Peyer's patch (tissue), 4 donors: ENCODE results near the gene HTRA3. TPM values are rescaled to one million over a fixed set of nuclear protein-coding genes. Genes with fewer than 3 reads are reported as not detected.

Experiments
- DNase-seq, 3 donors: peaks; one replicate each; pipeline ENCODE4 v3.0.0-alpha.2; 2017 to 2019
- H3K27ac ChIP-seq, 4 donors: fragments of 200-600 bp; sonication (generic); one replicate each; pipeline ENCODE4 v1.5.1; 2016 to 2019
- H3K27me3 ChIP-seq, 2 donors: fragments of 200-600 bp; sonication (generic); one replicate each; pipeline ENCODE4 v1.5.1; 2019
- H3K36me3 ChIP-seq, 3 donors: fragments of 200-600 bp; sonication (generic); one replicate each; pipeline ENCODE4 v1.5.1; 2016 to 2019
- H3K4me1 ChIP-seq, 4 donors: fragments of 200-600 bp; sonication (generic); one replicate each; pipeline ENCODE4 v1.5.1; 2016 to 2019
- H3K4me3 ChIP-seq, 4 donors: fragments of 200-600 bp; sonication (generic); 1 replicate in 3 of 4; 2 replicates in 1 of 4; pipeline ENCODE4 v1.5.1; 2016 to 2019; ENCODE audit warnings: mild to moderate bottlenecking in 1 of 4
- H3K9me3 ChIP-seq, 4 donors: fragments of 200-600 bp; sonication (generic); one replicate each; pipeline ENCODE4 v1.5.1; 2016 to 2019; ENCODE audit warnings: mild to moderate bottlenecking in 1 of 4
- POLR2A ChIP-seq, 2 donors: fragments of 450-650 bp; IDR thresholded peaks; one replicate each; pipeline ENCODE4 v1.5.1; 2017; ENCODE audit warnings: antibody characterized with exemption in 2 of 2, mild to moderate bottlenecking in 2 of 2, moderate library complexity in 2 of 2
- total RNA-seq, 4 donors: library from RNA; depleted of rRNA; stranded (reverse); fragments of >200 nt; gene quantifications; one replicate each; pipeline ENCODE4 v1.1.0, GENCODE V29; 2016
- TF ChIP-seq, protein P1 (sequence below), 6 experiments: fragments of 450-650 bp in 4 of 6; fragments of 200-600 bp in 2 of 6; sonication (generic) in 1 of 6; IDR thresholded peaks; one replicate each; pipeline ENCODE4 v1.5.1; 2017 to 2019; ENCODE audit warnings: antibody characterized with exemption in 6 of 6, mild to moderate bottlenecking in 3 of 6, moderate library complexity in 1 of 6

The HTRA3 gene
- total RNA-seq, 4 donors from 2014 or later = 3.3 to 43.7 (median 7.9) TPM

DNA sequence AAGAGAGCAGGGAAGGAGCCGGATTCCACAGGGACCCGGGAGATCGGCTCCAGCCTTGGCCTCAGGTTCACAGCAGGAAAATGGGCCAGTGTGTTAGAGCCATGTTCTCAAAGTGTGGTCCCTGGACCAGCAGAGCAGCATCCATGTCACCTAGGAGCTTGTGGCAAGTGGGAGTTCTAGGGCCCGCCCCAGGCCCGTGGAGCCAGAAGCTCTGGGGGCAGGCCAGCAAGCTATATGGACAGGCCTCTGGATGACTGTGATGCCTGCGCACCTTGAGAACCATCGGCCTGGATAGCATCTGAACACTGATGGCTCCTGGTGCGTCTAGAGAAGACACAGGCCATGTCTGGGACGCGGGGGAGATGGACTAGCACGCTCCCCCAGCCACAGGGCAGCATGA is 36.8 kb upstream of the HTRA3 start:
- Histone ChIP-seq H3K27ac (no peak overlapping the region), H3K9me3 (no peaks in the 10 kb centered on the region), H3K4me1 (peaks cover 0 to 14% (median 13%) of the 10 kb centered on the region in 4 donors), H3K36me3 (peaks cover 0 to 11% (median 0%) of the 10 kb centered on the region in 3 donors), H3K4me3 (no peak overlapping the region), H3K27me3 (no peaks in the 10 kb centered on the region)
- TF ChIP-seq, protein P1, sequence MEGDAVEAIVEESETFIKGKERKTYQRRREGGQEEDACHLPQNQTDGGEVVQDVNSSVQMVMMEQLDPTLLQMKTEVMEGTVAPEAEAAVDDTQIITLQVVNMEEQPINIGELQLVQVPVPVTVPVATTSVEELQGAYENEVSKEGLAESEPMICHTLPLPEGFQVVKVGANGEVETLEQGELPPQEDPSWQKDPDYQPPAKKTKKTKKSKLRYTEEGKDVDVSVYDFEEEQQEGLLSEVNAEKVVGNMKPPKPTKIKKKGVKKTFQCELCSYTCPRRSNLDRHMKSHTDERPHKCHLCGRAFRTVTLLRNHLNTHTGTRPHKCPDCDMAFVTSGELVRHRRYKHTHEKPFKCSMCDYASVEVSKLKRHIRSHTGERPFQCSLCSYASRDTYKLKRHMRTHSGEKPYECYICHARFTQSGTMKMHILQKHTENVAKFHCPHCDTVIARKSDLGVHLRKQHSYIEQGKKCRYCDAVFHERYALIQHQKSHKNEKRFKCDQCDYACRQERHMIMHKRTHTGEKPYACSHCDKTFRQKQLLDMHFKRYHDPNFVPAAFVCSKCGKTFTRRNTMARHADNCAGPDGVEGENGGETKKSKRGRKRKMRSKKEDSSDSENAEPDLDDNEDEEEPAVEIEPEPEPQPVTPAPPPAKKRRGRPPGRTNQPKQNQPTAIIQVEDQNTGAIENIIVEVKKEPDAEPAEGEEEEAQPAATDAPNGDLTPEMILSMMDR (IDR thresholded peaks at IDR 0.05) = no peak
- DNase-seq = no peak

DNA sequence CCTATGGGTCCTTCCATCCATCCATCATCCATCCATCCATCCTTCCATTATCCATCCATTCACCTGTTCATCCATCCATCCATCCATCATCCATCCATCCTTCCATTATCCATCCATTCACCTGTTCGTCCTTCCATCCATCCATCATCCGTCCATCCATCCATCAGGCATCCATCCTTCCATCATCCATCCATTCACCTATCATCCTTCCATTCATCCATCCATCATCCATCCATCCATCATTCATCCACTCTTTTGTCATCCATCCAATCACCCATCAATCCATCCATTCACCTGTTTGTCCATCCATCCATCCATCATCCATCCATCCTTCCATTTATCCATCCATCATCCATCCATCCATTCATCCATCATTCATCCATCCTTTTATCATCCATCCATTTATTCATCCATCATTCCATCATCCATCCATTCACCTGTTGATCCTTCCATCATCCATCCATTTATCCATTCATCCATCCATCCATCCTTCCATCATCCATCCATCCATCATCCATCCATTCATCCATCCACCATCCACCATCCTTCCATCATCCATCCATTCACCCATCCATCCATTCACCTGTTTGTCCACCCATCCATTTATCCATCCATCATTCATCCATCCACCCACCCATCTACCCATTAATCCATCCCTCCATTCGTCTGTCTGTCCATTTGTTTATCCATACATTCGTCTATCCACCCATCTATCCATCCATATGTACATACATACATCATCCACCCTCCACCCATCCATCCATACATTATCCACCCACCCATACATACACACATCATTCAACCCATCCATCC is 35.7 kb upstream of the HTRA3 start:
- H3K4me3 ChIP-seq = no peak overlapping the region
- TF ChIP-seq POLR2A (IDR thresholded peaks at IDR 0.05) = no peak
- TF ChIP-seq, protein P1 (IDR thresholded peaks at IDR 0.05) = no peak
- peaks cover 0 to 9% (median 0%) of the 10 kb centered on the region in 3 donors for H3K36me3 ChIP-seq
- no peak for DNase-seq
- H3K9me3 ChIP-seq = no peaks in the 10 kb centered on the region
- H3K27me3 ChIP-seq = no peaks in the 10 kb centered on the region
- H3K27ac ChIP-seq = no peak overlapping the region
- peaks cover 0 to 6% (median 3%) of the 10 kb centered on the region in 4 donors for H3K4me1 ChIP-seq

DNA sequence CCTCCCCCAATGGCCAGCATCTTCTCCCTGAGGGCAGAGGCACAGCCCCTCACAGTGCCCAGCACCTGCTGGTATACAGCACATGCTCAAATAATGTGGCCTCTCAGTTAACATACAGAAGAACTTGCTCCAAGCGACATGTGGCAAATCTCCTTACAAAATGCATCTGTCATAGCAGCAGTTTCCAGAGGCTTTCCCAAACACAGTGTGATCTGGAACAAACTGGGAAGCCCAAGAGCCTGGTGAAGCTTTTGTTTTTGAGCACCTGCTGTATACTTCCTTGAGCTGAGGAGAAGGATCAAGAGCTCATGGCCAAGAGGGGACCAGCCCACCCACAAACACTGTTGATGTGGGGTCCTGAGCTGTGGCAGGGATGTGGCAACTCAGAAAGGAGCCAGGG is 34.8 kb upstream of the HTRA3 start:
- Histone ChIP-seq H3K27me3 (no peaks in the 10 kb centered on the region), H3K9me3 (no peaks in the 10 kb centered on the region), H3K4me3 (no peak overlapping the region), H3K36me3 (peaks cover 0 to 9% (median 0%) of the 10 kb centered on the region in 3 donors), H3K4me1 (peaks cover 0 to 4% (median 0%) of the 10 kb centered on the region in 4 donors), H3K27ac (no peak overlapping the region)
- TF ChIP-seq, protein P1 (IDR thresholded peaks at IDR 0.05) = no peak
- TF ChIP-seq POLR2A (IDR thresholded peaks at IDR 0.05) = no peak
- DNase-seq = no peak

DNA sequence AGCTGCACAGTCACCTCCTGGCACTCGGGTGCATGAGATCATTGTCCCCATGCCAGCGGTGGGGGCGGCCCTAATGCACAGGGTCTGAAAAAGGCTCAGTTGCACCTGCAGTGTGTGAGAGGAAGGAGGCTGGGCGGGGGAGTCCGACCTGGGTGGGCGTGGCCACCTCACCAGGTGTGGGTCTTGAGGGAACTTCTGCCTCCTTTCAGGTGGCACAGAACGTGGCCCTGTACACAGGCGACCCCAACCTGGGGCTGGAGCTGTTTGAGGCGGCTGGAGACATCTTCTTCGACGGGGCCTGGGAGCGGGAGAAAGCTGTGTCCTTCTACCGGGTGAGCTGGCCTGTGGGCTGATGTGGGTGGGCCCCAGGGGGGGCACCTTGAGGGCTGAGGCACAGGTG is 34.3 kb upstream of the HTRA3 start:
- peaks cover 0 to 4% (median 0%) of the 10 kb centered on the region in 4 donors for H3K4me1 ChIP-seq
- no peaks in the 10 kb centered on the region for H3K9me3 ChIP-seq
- DNase-seq = peak in 2 of 3 donors; percentile 27 to 70
- TF ChIP-seq POLR2A (IDR thresholded peaks at IDR 0.05) = no peak
- TF ChIP-seq, protein P1 (IDR thresholded peaks at IDR 0.05) = no peak
- H3K27ac ChIP-seq = no peak overlapping the region
- H3K27me3 ChIP-seq = no peaks in the 10 kb centered on the region
- H3K36me3 ChIP-seq = peaks cover 0 to 9% (median 0%) of the 10 kb centered on the region in 3 donors
- no peak overlapping the region for H3K4me3 ChIP-seq

DNA sequence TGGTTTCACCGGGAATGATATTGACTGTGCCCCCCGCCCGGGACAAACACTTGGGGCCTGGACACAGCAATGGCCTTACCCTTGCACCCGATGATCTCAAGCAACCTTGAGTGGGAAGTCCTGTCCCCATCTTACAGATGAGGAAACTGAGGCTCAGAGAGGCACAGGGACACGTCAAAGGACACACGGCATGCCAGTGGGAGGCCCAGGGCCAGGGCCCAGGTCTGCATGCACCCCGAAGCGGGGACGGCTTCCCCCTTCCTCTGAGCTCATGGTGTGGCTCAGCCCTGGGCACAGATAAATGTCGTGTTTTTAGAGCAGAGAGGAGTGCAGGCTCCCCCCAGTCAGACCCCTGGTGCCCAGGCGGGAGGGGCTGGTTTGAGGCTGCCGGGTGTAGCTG is 33.9 kb upstream of the HTRA3 start:
- no peak for DNase-seq
- TF ChIP-seq, protein P1 (IDR thresholded peaks at IDR 0.05) = no peak
- TF ChIP-seq POLR2A (IDR thresholded peaks at IDR 0.05) = no peak
- Histone ChIP-seq H3K4me1 (peaks cover 0 to 4% (median 0%) of the 10 kb centered on the region in 4 donors), H3K36me3 (peaks cover 0 to 9% (median 0%) of the 10 kb centered on the region in 3 donors), H3K9me3 (no peaks in the 10 kb centered on the region), H3K27ac (no peak overlapping the region), H3K27me3 (no peaks in the 10 kb centered on the region), H3K4me3 (no peak overlapping the region)
